ENCODE data around the gene TRIL. TPM values are rescaled to one million over a fixed set of nuclear protein-coding genes. Genes with fewer than 3 reads are reported as not detected.

Gene TRIL
- total and polyA plus RNA-seq, 2 donors (not counting 1 experiment from before 2014, with no cell fraction given) = not detected

Other genes starting within 250 kb of the TRIL start
- 0.41 TPM in 1 of 2 replicates, not detected in the other for gene CPVL, start 188.2 kb upstream of the TRIL start, total RNA-seq
- 1.3 and 2.6 TPM in 2 replicates for gene CPVL, start 188.2 kb upstream of the TRIL start, polyA plus RNA-seq
- 0.86 and 2.9 TPM in 2 replicates for gene CHN2, start 236.4 kb upstream of the TRIL start, total RNA-seq
- gene CHN2, start 236.4 kb upstream of the TRIL start, polyA plus RNA-seq = 0.74 and 1.4 TPM in 2 replicates

All from B cell (primary cell).